ENCODE data around the gene VIL1. TPM values are rescaled to one million over a fixed set of nuclear protein-coding genes. Genes with fewer than 3 reads are reported as not detected.

Gene VIL1
- total RNA-seq, 1 donor from 2014 or later = not detected

DNA sequence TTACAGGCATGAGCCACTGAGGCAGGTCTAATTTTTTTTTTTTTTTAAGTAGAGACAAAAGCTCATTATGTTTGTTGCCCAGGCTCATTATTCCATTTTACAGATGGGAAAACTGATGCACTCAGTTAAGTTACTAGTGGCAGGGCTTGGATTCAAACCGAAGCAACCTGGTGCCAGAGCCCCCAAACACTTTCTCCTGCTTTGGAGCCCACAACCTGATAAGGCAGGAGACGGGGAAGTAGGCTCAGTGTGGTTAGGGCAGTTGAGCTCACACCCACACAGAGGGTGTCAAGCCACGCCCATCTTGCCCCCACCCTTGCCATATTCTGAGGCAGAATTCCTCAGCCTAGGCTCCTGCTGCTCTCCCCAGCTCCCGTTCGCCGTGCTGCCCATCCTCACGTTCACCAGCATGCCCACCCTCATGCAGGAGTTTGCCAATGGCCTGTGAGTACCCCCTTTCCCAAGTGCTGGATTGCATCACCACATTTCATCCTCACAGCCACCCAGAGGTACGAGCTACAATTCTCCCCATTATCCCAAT is 25.1 kb upstream of the VIL1 start:
- intact Hi-C loops (cut with DNase I) = no loop called here
- DNase-seq (ENCODE audit: missing footprints) (no peak), ATAC-seq (no peak)

DNA sequence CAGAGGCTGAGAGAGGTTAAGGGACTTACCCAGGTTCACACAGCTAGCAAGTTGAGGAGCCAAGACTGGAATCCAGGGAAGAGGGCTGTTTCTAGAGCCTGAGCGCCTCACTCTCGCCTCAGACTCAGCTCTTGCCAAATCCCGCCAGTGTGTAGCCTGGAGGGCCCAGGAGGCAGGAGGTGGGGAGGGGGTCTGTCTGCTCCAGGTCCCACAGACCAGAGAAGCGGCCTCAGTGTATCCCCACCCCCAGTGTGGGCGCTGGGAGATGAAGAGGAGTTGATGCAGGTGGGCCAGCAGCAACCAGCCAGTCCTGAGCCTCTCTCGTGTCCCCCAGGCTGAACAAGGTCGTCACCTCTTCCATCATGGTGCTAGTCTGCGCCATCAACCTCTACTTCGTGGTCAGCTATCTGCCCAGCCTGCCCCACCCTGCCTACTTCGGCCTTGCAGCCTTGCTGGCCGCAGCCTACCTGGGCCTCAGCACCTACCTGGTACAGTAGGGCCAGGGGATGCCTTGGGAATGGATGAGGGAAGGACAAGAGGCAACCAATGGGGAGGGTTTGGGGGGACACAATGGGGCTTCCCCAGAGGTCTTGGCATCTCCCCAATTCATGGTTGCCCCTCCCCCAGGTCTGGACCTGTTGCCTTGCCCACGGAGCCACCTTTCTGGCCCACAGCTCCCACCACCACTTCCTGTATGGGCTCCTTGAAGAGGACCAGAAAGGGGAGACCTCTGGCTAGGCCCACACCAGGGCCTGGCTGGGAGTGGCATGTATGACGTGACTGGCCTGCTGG is 24.4 kb upstream of the VIL1 start:
- no peak for ATAC-seq
- no peak for DNase-seq (ENCODE audit: missing footprints)
- intact Hi-C loops (cut with DNase I) = loop anchor here (5.0 kb wide), 1 partner anchor 122 kb away; the partner anchor contains the start of genes AAMP and PNKD

GRCh38 chr2:218395090-218395444 is 23.9 kb upstream of the VIL1 start:
- DNase-seq (ENCODE audit: missing footprints) (no peak), ATAC-seq (no peak)
- intact Hi-C loops (cut with DNase I) = loop anchor here (5.0 kb wide), 1 partner anchor 123 kb away; the partner anchor contains the start of genes AAMP and PNKD

- DNase-seq (ENCODE audit: missing footprints) = no peak
- intact Hi-C loops (cut with DNase I) = loop anchor here (5.0 kb wide), 1 partner anchor 123 kb away; the partner anchor contains the start of genes AAMP and PNKD
- no peak for ATAC-seq
Observed at GRCh38 chr2:218395456-218395825, 23.5 kb upstream of the VIL1 start.

GRCh38 chr2:218395826-218396687 is 22.9 kb upstream of the VIL1 start:
- ATAC-seq (peak; percentile 66), DNase-seq (ENCODE audit: missing footprints) (peak; percentile 95)
- intact Hi-C loops (cut with DNase I) = loop anchor here (2.0 to 5.0 kb wide), 2 partner anchors 105 to 124 kb away; partner anchors contain the start of genes AAMP and PNKD

GRCh38 chr2:218396688-218397462 is 22.0 kb upstream of the VIL1 start:
- DNase-seq (ENCODE audit: missing footprints) (peak; percentile 88), ATAC-seq (peak; percentile 8)
- intact Hi-C loops (cut with DNase I) = loop anchor here (2.0 to 5.0 kb wide), 2 partner anchors 106 to 125 kb away; partner anchors contain the start of genes AAMP and PNKD

DNA sequence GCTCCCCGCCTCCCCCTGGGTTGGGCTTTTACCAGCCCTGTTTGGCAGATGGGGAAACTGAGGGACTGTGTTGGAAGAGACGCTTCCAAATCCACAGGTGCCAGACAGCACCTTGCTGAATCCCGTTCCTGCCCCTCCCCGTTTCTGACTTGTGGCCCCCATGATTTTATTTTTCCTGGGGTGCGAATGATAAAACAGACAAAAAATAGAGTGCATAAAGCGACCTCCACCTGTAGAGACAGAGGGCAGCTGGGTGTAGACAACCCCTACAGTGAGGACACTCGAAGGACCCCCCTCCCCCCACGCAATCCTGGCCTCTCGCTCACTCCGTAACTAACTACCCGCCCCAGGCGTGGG is 21.5 kb upstream of the VIL1 start:
- peak; percentile 21 for ATAC-seq
- intact Hi-C loops (cut with DNase I) = loop anchor here (2.0 to 5.0 kb wide), 2 partner anchors 107 to 125 kb away; partner anchors contain the start of genes AAMP and PNKD
- peak; percentile 89 for DNase-seq (ENCODE audit: missing footprints)

- DNase-seq (ENCODE audit: missing footprints) (peak; percentile 91), ATAC-seq (peak; percentile 12)
- intact Hi-C loops (cut with DNase I) = loop anchor here (2.0 to 5.0 kb wide), 2 partner anchors 107 to 126 kb away; partner anchors contain the start of genes AAMP and PNKD
Observed at GRCh38 chr2:218397820-218398436, 21.0 kb upstream of the VIL1 start.

DNA sequence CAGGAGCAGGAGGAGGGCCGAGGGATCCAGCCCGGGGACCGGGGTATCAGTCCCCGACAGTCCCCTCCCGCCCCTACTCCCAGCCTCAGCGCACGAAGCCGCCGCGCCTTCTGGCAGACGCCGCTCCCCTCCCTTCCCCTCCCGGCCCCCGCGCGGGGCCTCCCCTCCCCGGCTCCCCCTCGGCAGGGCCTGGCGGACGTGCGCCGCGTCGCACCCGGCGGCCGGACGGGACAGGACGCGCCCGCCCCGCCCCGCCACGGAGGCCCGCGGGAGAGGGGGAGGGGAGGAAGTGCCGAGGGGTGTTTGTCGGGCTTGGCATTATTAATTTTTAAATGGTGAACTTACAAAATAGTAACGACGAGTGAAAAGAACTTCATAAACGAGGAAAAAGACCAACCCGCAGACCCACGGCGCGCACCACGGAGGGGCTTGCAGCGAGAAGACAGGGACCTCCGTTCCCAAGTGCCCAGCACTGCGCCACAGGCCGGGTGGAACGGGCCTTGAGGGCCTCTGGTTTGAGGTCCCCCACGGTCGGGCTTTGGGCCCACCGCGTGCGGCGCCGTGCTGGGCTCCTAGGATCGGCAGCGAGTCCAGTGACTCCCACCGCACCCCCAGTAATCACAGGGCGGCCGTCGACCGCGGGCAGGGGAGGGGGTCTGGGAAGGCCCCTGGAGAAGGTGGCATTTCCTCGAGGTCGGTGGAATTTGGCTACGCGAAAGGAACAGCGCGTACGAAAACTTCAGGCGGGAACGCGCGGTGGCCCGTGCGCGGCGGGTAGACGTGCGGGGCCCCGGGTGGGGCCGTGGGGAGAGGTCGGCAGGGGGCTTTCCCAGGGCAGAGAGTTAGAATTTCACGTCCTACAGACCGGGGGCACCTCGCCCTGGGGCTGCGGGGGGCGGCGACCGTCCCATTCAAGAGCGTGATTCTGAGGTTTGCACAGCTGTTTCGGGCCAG is 20.2 kb upstream of the VIL1 start:
- intact Hi-C loops (cut with DNase I) = loop anchor here (5.0 kb wide), 1 partner anchor 126 kb away; the partner anchor contains the start of genes AAMP and PNKD
- ATAC-seq (peak; percentile 64), DNase-seq (ENCODE audit: missing footprints) (peak; percentile 94)

- ATAC-seq (peak; percentile 70), DNase-seq (ENCODE audit: missing footprints) (peak; percentile 97)
- intact Hi-C loops (cut with DNase I) = loop anchor here (5.0 kb wide), 1 partner anchor 127 kb away; the partner anchor contains the start of genes AAMP and PNKD
Observed at GRCh38 chr2:218399391-218400166, 19.3 kb upstream of the VIL1 start, which contains the start of gene CTDSP1. Gene CTDSP1, plus strand, starts transcription at chr2:218399868. Its CDS starts 223 bp downstream, at chr2:218400091.

DNA sequence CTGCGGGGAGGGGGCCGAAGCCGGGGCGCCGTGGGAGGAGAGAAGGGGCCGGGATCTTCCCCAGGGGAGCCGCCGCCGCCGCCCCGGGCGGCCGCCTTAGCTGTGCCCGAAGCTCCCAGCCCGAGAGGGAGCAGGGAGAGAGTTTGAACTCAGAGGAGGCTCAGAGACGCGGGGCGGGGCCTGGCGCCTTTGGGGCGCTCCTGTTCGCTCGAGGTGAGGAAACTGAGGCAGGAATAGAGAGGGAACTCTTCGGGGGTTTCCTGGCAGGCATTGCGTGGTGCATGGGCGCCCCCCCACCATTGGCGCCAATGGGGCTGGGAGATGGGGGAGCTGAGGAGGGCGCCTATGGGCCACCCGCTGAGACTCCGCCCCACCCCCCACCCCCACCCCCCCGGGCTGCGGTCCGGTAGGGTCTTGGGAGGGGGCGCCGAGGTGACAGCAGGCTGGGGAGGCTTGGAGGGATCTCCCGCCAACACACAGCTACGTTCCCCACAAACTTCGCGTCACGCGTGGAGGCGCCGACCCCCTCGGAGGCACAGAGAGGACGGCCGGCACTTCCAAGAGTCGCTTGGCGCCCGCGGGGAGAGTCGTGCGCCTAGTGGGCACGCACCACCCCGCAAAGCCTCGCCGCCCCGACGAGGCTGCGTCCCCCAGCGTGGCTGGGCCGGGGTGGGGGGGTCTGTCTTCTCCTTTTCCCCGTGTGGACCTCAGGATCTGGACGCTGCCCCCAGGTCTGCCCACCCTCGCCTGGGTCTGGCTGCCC is 18.6 kb upstream of the VIL1 start:
- intact Hi-C loops (cut with DNase I) = no loop called here
- no peak for ATAC-seq
- DNase-seq (ENCODE audit: missing footprints) = peak; percentile 79

GRCh38 chr2:218400930-218401881 is 17.7 kb upstream of the VIL1 start:
- intact Hi-C loops (cut with DNase I) = no loop called here
- DNase-seq (ENCODE audit: missing footprints) = no peak
- ATAC-seq = no peak

- intact Hi-C loops (cut with DNase I) = no loop called here
- ATAC-seq (no peak), DNase-seq (ENCODE audit: missing footprints) (peak; percentile 47)
Observed at GRCh38 chr2:218401890-218402289, 17.0 kb upstream of the VIL1 start.

GRCh38 chr2:218402491-218402901 is 16.4 kb upstream of the VIL1 start:
- no peak for ATAC-seq
- DNase-seq (ENCODE audit: missing footprints) = no peak
- intact Hi-C loops (cut with DNase I) = no loop called here

Measured in Right ventricle myocardium inferior (tissue), 1 donor.